Measurements from ENCODE around the gene NBEAL2.
"Not testable (repeated sequence)": the region's sequence is repeated elsewhere in the genome, so short reads cannot be mapped to it uniquely, and the experiment has no call there.

NBEAL2 gene

GRCh38 chr3:46962990-46963389 is 16.5 kb upstream of the NBEAL2 start:
- DNase-seq (ENCODE audit: extremely low read depth in 1 of 2, low read depth in 1 of 2), result no peak

GRCh38 chr3:46964038-46964590 is 15.4 kb upstream of the NBEAL2 start:
- not testable (repeated sequence) for DNase-seq (ENCODE audit: extremely low read depth in 1 of 2, low read depth in 1 of 2)

DNA sequence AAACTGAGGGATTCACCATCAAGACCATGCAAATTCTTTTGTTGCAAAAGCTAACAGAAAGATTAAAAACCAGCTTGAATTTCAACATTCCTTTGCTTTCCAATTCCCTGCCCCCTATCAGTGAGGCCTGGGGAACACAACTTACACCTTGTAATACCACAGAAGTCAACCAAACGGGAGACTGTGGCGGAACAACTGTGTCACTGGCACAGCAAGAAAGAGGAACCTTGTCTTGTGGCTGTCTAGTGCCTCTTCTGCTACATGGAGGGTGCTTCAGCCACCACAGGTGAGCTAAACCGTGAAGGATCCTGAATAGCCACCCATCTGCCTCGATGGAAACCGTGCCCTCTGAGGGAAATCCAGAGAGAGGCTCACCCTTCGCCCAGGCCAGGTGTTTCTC is 14.3 kb upstream of the NBEAL2 start:
- DNase-seq (ENCODE audit: extremely low read depth in 1 of 2, low read depth in 1 of 2), result no peak

DNA sequence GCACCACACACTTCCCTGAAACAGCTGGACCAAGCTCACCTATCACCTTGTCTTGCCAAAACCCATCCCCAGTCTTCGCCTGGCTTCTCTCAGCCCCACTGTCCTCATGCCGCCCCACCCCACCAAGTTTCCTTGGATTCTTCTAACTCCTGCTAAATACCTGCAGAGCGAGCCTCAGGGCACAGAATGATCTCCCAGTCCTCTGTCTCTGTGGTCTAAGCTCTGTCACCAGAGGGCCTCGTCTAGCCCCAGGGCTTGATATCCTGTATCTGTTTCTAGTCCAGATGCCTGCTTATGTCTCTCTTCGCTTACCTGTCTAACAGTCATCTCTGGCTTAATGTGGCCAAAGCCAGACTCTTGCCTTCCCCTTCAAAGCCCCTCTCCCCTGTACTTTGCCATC is 12.7 kb upstream of the NBEAL2 start:
- no peak for DNase-seq (ENCODE audit: extremely low read depth in 1 of 2, low read depth in 1 of 2)

- no peak for DNase-seq (ENCODE audit: extremely low read depth in 1 of 2, low read depth in 1 of 2)
Measured at GRCh38 chr3:46968783-46969428, 10.6 kb upstream of the NBEAL2 start.

- DNase-seq (ENCODE audit: extremely low read depth in 1 of 2, low read depth in 1 of 2), result no peak
Measured at GRCh38 chr3:46970391-46971091, 8.9 kb upstream of the NBEAL2 start.

DNA sequence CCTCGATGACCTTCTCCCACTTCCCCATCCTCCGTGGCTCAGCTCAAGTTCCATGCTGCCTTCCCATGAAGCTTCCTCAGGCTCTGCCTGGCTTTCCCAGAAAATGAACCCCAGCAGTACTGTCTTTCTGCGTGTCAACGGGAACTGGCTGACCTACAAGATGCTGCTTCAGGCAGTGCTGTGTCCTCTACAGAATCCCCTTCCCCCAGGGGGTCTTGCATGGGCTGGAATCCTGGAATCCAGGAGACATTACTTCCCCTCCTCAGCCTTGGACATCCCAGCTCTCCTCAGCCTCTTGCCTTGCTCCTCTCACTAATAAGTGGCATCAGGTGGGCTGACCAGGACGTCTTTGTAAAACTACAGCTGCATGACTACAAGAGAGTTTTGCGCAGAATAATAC is 8.3 kb upstream of the NBEAL2 start:
- no peak for DNase-seq (ENCODE audit: extremely low read depth in 1 of 2, low read depth in 1 of 2)

- DNase-seq (ENCODE audit: extremely low read depth in 1 of 2, low read depth in 1 of 2), result no peak
Measured at GRCh38 chr3:46971742-46972141, 7.7 kb upstream of the NBEAL2 start.

DNA sequence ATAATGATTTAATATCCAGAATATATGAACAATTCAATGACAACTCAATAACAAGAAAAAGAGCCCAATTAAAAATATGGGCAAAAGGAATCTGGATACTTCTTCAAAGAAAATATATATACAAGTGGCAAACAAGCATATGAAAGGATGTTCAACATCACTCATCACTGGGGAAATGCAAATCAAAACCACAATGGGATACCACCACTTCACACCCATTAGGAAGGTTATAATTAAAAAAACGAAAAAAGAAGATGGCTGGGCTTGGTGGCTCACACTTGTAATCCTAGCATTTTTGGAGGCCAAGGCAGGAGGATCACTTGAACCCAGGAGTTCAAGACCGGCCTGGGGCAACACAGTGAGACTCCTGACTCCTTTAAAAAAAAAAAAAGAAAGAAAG is 7.1 kb upstream of the NBEAL2 start:
- DNase-seq (ENCODE audit: extremely low read depth in 1 of 2, low read depth in 1 of 2), result no peak

DNA sequence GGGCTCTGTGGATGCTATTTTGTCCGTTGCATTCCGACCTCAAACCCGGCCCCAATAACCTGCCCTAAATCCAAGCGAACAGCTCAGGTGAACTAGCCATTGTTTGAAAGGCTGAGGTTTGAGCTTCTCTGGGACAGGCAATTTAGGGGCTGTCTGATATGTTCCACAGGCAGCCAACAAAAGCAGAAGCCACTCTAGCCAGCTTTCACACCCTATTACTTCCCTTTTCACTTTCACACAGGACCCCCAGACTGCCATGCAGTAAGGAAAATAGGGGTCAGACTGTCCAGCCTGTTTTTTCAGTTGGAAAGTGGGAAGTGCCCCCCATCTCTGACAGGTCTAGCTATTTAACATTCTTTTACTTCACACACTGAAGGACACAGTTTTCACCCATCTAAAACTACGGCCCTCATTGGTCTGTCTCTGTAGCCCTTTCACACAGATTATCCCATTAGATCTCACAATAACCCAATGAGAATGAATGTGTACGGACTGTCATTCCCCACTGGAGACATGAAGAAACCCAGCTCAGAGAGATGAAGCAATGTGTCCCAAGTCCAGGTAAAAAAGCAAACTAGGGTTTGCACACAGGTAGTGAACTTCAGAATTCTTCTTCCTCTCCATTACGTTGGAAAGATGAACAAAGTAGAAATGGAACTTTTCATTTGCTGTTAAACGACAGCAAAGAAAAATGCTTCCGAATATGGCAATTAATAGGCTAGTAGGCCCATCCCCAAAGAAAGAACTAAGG is 4.9 kb upstream of the NBEAL2 start:
- no peak for DNase-seq (ENCODE audit: extremely low read depth in 1 of 2, low read depth in 1 of 2)

DNA sequence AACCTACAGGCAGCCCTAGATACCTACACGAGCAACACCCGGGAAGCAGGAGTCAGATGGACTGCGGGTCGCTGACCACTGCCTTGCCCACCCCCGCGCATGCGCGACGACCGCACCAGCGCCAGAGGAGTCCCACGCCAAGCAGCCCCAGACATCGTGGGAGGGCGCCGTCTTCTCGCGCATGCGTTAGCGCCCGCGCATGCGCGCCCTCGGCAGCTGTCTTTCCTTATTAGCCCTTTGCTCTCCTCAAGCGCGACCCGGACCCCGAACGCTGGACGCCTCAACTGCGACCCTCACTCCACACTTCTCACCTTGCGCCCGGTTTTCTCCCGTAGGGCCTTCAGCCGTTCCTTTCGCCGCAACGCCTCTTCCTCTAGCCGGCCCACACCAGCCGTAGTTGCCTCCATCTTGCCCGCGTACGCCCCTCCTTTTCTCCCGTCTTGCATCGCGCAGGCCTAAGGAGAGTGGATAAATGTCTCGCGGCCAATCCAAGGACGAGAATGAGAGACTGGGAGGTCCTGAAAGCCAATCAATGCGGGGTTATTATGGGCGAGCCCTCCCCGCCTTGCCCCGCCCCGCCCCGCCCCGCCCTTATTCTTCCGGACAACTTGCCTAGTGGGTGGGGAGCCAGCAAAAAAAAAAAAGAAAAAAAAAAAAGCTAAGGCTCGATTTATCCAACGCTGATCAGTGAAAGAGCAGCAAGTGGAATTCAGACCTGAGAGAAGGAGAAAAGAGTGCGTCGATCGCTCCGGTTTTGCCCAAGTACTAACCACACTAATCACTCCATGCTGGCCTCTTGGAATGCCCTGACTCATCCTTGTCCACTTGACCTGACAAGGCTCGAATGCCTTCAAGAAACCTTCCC is 2.9 kb upstream of the NBEAL2 start, which contains the start of gene CCDC12:
TSS of gene CCDC12 (minus strand) at position 420 of the 865 bp plus-strand sequence. CDS start at position 407, 13 bp downstream.
- peak; percentile 79 to 86 for DNase-seq (ENCODE audit: extremely low read depth in 1 of 2, low read depth in 1 of 2)

GRCh38 chr3:46977811-46978195 is 1.7 kb upstream of the NBEAL2 start:
- DNase-seq (ENCODE audit: extremely low read depth in 1 of 2, low read depth in 1 of 2), result no peak

- no peak for DNase-seq (ENCODE audit: extremely low read depth in 1 of 2, low read depth in 1 of 2)
Measured at GRCh38 chr3:46978381-46978780, 1.1 kb upstream of the NBEAL2 start.

DNA sequence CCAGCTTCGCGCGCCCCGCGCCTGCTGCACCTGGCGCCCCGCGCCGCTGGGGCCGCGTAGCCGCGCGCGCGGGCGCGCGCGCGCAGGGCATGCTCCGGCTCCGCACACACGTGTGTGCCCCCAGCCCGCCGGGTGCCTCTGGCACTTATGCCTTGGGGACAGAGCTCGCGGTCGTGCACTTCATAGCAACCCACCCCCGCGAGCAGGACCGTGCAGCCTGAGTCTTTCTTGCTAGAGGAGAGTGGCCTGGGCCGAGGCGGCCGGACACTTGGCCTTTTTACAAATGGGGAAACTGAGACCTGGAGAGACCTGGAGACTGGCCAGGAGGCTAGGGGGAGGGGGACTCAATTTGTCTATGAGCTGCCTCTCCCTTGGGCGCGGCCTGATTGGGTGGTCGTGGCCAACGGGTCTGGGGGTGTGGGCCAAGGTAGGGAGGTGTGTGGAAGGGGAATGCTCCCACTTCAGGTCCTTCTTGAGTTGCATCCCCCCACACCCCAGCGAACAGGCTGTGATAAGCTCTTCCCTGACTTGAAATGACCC is 562 bp downstream of the NBEAL2 start:
- DNase-seq (ENCODE audit: extremely low read depth in 1 of 2, low read depth in 1 of 2), result no peak

- no peak for DNase-seq (ENCODE audit: extremely low read depth in 1 of 2, low read depth in 1 of 2)
Measured at GRCh38 chr3:46981932-46982471, 2.5 kb downstream of the NBEAL2 start.

GRCh38 chr3:46982546-46982945 is 3.1 kb downstream of the NBEAL2 start:
- no peak for DNase-seq (ENCODE audit: extremely low read depth in 1 of 2, low read depth in 1 of 2)

GRCh38 chr3:46984591-46985459 is 5.4 kb downstream of the NBEAL2 start:
- DNase-seq (ENCODE audit: extremely low read depth in 1 of 2, low read depth in 1 of 2), result no peak

DNA sequence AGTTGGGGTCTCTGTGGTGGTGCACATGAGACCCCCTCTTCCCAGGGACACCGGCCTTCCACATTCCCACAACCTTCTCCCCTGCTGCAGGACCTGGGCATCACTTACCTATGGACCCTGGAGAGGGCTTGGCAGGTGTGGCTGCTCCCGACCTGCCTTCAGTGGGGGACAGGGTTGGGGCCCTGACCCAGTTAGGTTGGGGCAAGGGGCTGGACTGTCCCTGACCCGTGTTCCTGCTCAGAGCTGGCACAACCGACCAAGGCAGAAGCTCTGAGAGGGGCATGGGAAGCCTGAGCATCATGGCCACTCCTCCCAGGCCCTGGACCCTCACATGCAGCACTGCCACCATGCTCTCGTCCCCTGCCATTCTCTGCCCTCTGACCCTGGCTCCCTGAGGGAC is 6.1 kb downstream of the NBEAL2 start:
- no peak for DNase-seq (ENCODE audit: extremely low read depth in 1 of 2, low read depth in 1 of 2)

- DNase-seq (ENCODE audit: extremely low read depth in 1 of 2, low read depth in 1 of 2), result no peak
Measured at GRCh38 chr3:46986055-46986730, 6.7 kb downstream of the NBEAL2 start.
